ENCODE measurements around the gene UGT2B11. TPM values are rescaled to one million over a fixed set of nuclear protein-coding genes. Genes with fewer than 3 reads are reported as not detected.
"Not testable (repeated sequence)": the region's sequence is repeated elsewhere in the genome, so short reads cannot be mapped to it uniquely, and the experiment has no call there.

The UGT2B11 gene
- total RNA-seq, 4 donors from 2014 or later, result 0.96 TPM; not detected in 3

DNA sequence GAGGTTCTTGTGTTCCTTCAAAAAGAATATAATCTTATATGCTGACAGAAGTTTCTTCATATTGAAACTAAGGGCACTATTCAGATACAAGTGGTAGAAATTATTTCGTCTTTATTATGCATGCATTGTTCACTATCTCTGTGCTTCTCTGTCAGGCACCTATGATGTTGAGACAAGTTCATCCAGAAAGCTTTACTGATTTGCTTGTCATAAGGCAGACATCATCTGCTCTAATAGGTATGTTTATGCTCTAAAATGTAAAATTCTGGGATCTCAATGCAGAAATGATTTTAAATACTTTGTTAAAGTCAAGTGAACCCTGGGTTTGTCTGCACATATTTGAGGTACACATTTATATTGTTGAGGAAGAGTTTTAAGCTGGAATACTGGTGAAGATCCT, 3.6 kb downstream of the UGT2B11 start:
- in situ Hi-C loops (cut with MboI; ENCODE audit: low pct_ligation_motif_present in 1 of 4, low pct_unique_long_range_greater_than_20kb in 1 of 4, low sequenced_read_pairs in 3 of 4), result no loop called here
- 87 to 89% methylated on average over 1 of the region's 1 CpG for WGBS, 2 donors (ENCODE audit: low coverage in 1 of 2)
- no peak for DNase-seq

DNA sequence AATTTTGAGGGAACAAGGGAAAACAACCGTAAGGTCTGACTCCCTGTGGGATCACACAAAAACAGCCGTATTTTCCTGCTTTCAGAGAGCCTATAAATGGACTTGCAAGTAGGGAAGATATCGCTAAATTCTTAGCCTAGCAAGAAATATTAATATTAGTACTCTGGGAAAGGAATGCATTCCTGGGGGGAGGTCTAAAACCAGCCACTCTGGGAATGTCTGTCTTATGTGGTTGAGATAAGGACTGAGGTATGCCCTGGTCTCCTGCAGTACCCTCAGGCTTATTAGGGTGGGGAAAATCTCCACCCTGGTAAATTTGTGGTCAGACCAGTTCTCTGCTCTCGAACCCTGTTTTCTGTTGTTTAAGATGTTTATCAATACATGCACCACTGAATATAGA, 16.0 kb downstream of the UGT2B11 start:
- H3K9me3 ChIP-seq; intact Hi-C loops (cut with DNase I; ENCODE audit: low total_unique reads); H3K4me3 ChIP-seq; H3K4me1 ChIP-seq; H3K36me3 ChIP-seq; DNase-seq; in situ Hi-C loops (cut with MboI; ENCODE audit: low pct_ligation_motif_present in 1 of 4, low pct_unique_long_range_greater_than_20kb in 1 of 4, low sequenced_read_pairs in 3 of 4); H3K27me3 ChIP-seq; H3K27ac ChIP-seq: not testable (repeated sequence)
- WGBS, 2 donors (ENCODE audit: low coverage in 1 of 2), result 83 to 91% methylated on average over 4 of the region's 4 CpGs

More for the DNA sequence above, 3.6 kb downstream of the UGT2B11 start:
- Histone ChIP-seq H3K27me3 (no peaks in the 10 kb centered on the region), H3K4me3 (no peak overlapping the region), H3K27ac (no peak overlapping the region), H3K4me1 (peaks cover 0 to 4% (median 0%) of the 10 kb centered on the region in 4 donors), H3K36me3 (no peaks in the 10 kb centered on the region), H3K9me3 (no peaks in the 10 kb centered on the region)
- TF ChIP-seq EP300 (IDR thresholded peaks at IDR 0.05; ENCODE audit: low read depth) (no peak), POLR2AphosphoS5 (IDR thresholded peaks at IDR 0.05) (no peak), POLR2A (IDR thresholded peaks at IDR 0.05) (no peak)
- intact Hi-C loops (cut with DNase I; ENCODE audit: low total_unique reads), result no loop called here

DNA sequence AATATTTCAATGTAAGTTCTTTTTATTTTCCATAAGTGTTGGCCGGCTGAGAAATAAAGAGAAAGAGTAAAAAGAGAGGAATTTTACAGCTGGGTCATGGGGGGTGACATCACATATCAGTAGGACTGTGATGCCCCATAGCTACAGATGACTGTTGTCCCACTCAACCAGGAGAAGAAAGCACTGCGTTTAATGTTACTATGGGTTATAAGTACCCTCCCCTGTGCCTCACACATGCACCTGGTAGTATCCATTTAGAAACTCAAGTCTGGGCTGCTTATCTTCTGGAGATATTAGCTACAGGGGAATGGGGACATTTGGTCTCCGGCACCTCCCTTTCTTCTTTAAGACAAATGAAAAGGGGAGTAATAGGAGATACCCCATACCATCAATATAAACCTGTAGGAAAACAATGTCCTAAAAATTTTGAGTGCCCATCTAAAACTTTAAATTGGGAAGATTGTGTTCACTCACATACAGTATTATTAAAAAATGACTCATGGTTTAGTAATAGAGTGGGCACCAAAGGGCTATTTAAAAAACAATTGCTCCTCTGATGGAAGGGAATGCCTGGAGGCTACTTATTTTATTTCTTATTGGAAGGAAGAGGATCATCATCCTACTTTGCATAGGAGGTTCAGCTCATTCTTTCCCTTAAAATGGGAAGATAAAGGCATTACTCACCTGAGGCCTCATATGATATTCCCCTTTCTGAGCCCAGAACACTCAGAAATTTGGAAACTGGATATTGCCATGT, 18.2 kb downstream of the UGT2B11 start:
- Histone ChIP-seq H3K27ac (no peak overlapping the region), H3K4me1 (no peaks in the 10 kb centered on the region), H3K27me3 (no peaks in the 10 kb centered on the region), H3K4me3 (no peak overlapping the region), H3K36me3 (no peaks in the 10 kb centered on the region), H3K9me3 (no peaks in the 10 kb centered on the region)
- in situ Hi-C loops (cut with MboI; ENCODE audit: low pct_ligation_motif_present in 1 of 4, low pct_unique_long_range_greater_than_20kb in 1 of 4, low sequenced_read_pairs in 3 of 4) (no loop called here), intact Hi-C loops (cut with DNase I; ENCODE audit: low total_unique reads) (no loop called here)
- TF ChIP-seq POLR2AphosphoS5 (IDR thresholded peaks at IDR 0.05) (no peak), CTCF (IDR thresholded peaks at IDR 0.05) (no peak), POLR2A (IDR thresholded peaks at IDR 0.05) (no peak), EP300 (IDR thresholded peaks at IDR 0.05; ENCODE audit: low read depth) (no peak)
- 78 to 83% methylated on average over 2 to 3 of the region's 3 CpGs for WGBS, 2 donors (ENCODE audit: low coverage in 1 of 2)
- DNase-seq, result no peak

- in situ Hi-C loops (cut with MboI; ENCODE audit: low pct_ligation_motif_present in 1 of 4, low pct_unique_long_range_greater_than_20kb in 1 of 4, low sequenced_read_pairs in 3 of 4) (no loop called here), intact Hi-C loops (cut with DNase I; ENCODE audit: low total_unique reads) (no loop called here)
- WGBS, 2 donors (ENCODE audit: low coverage in 1 of 2), result 72 to 80% methylated on average over 2 to 3 of the region's 3 CpGs
- no peak for DNase-seq
- Histone ChIP-seq H3K36me3 (no peaks in the 10 kb centered on the region), H3K4me3 (no peak overlapping the region), H3K27me3 (no peaks in the 10 kb centered on the region), H3K4me1 (no peaks in the 10 kb centered on the region), H3K9me3 (no peaks in the 10 kb centered on the region), H3K27ac (no peak overlapping the region)
- TF ChIP-seq EP300 (IDR thresholded peaks at IDR 0.05; ENCODE audit: low read depth) (no peak), CTCF (IDR thresholded peaks at IDR 0.05) (no peak), POLR2A (IDR thresholded peaks at IDR 0.05) (no peak), POLR2AphosphoS5 (IDR thresholded peaks at IDR 0.05) (no peak)
These were observed 20.4 kb downstream of the UGT2B11 start for GRCh38 chr4:69194166-69194565.

GRCh38 chr4:69191905-69192304, 22.6 kb downstream of the UGT2B11 start:
- H3K9me3 ChIP-seq; H3K4me1 ChIP-seq; H3K27me3 ChIP-seq; intact Hi-C loops (cut with DNase I; ENCODE audit: low total_unique reads); H3K27ac ChIP-seq; H3K4me3 ChIP-seq; DNase-seq; H3K36me3 ChIP-seq; in situ Hi-C loops (cut with MboI; ENCODE audit: low pct_ligation_motif_present in 1 of 4, low pct_unique_long_range_greater_than_20kb in 1 of 4, low sequenced_read_pairs in 3 of 4): not testable (repeated sequence)
- 76 to 91% methylated on average over 3 of the region's 3 CpGs for WGBS, 2 donors (ENCODE audit: low coverage in 1 of 2)

DNA sequence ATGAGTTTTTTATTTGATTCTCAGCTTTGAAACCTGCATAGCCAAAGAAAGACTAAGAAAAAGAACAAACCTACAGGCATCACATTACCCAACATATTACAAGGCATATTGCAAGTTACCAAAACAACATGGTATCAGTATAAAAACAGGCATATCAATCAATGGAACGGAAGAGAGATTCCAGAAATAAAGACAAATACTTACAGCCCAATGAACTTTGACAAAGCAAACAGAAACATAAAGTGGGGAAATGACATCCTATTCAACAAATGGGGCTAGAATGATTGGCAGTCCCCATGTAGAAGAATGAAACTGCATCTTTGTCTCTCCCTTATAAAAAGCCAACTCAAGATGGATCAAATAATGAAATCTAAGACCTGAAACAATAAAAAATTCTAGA, 23.9 kb downstream of the UGT2B11 start:
- H3K27ac ChIP-seq; H3K4me1 ChIP-seq; H3K27me3 ChIP-seq; H3K9me3 ChIP-seq; H3K36me3 ChIP-seq; H3K4me3 ChIP-seq; DNase-seq; in situ Hi-C loops (cut with MboI; ENCODE audit: low pct_ligation_motif_present in 1 of 4, low pct_unique_long_range_greater_than_20kb in 1 of 4, low sequenced_read_pairs in 3 of 4); intact Hi-C loops (cut with DNase I; ENCODE audit: low total_unique reads): not testable (repeated sequence)
- 0 to 87% methylated on average over 1 of the region's 1 CpG for WGBS, 2 donors (ENCODE audit: low coverage in 1 of 2)

GRCh38 chr4:69181519-69182169, 32.9 kb downstream of the UGT2B11 start:
- 85 to 91% methylated on average over 5 to 6 of the region's 6 CpGs for WGBS, 2 donors (ENCODE audit: low coverage in 1 of 2)
- in situ Hi-C loops (cut with MboI; ENCODE audit: low pct_ligation_motif_present in 1 of 4, low pct_unique_long_range_greater_than_20kb in 1 of 4, low sequenced_read_pairs in 3 of 4); H3K9me3 ChIP-seq; H3K36me3 ChIP-seq; H3K4me3 ChIP-seq; H3K4me1 ChIP-seq; DNase-seq; H3K27me3 ChIP-seq; intact Hi-C loops (cut with DNase I; ENCODE audit: low total_unique reads); H3K27ac ChIP-seq: not testable (repeated sequence)

DNA sequence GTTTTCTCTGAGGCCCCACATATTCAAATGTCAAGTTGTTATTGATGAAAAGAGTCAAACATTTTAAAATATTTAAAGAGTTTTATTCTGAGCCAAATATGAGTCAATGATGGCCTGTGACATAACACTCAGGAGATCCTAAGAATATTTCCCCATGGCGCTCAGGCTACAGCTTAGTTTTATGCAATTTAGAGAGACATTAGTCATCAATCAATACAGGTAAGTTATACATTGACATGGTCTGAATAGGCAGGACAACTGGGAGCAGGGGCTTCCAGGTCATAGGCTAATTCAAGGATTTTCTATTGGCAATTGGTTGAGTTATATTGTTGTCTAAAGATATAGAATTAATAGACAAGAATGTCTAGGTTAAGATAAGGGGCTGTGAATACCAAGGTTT, 34.7 kb downstream of the UGT2B11 start:
- 96 to 100% methylated on average over 1 of the region's 1 CpG for WGBS, 2 donors (ENCODE audit: low coverage in 1 of 2)
- in situ Hi-C loops (cut with MboI; ENCODE audit: low pct_ligation_motif_present in 1 of 4, low pct_unique_long_range_greater_than_20kb in 1 of 4, low sequenced_read_pairs in 3 of 4); H3K4me3 ChIP-seq; H3K27me3 ChIP-seq; DNase-seq; H3K27ac ChIP-seq; H3K9me3 ChIP-seq; H3K36me3 ChIP-seq; H3K4me1 ChIP-seq: not testable (repeated sequence)
- intact Hi-C loops (cut with DNase I; ENCODE audit: low total_unique reads), result loop anchor here (10.0 kb wide), 1 partner anchor 685 kb away; no protein-coding TSS in a partner anchor
